SK-N-SH treated with all-trans-retinoic acid at 6 μM for 48 hours (cell line): ENCODE data around the gene HNF4A.

Experiments used
- ATAC-seq: fragments of 200-7000 bp; cut with Tn5 transposase; 3 replicates; pipeline ENCODE4 v1.9.1; 2020; ENCODE audit warnings: mild to moderate bottlenecking, moderate library complexity
- ARNTL ChIP-seq: fragments of 450-650 bp; formaldehyde crosslinking; IDR thresholded peaks from 2 replicates; pipeline ENCODE4 v1.5.0; 2020; ENCODE audit warnings: low read depth, mild to moderate bottlenecking, moderate library complexity, borderline replicate concordance
- BACH2 ChIP-seq: fragments of 250-450 bp; sonication (Bioruptor Pico); IDR thresholded peaks from 2 replicates; pipeline ENCODE4 v1.9.0; 2021; ENCODE audit warnings: mild to moderate bottlenecking, borderline replicate concordance
- CSDC2 ChIP-seq: fragments of 250-450 bp; sonication (Bioruptor Pico); IDR thresholded peaks from 2 replicates; pipeline ENCODE4 v1.5.0; 2020; ENCODE audit warnings: mild to moderate bottlenecking, moderate library complexity
- ESRRG ChIP-seq: fragments of 250-450 bp; sonication (Bioruptor Pico); IDR thresholded peaks from 2 replicates; pipeline ENCODE4 v1.6.1; 2021; ENCODE audit warnings: mild to moderate bottlenecking
- ISL1 ChIP-seq: fragments of 250-450 bp; sonication (Bioruptor Pico); IDR thresholded peaks from 2 replicates; pipeline ENCODE4 v2.1.2; 2022; ENCODE audit warnings: mild to moderate bottlenecking, moderate library complexity
- OSR1 ChIP-seq: fragments of 250-450 bp; sonication (Bioruptor Pico); IDR thresholded peaks from 2 replicates; pipeline ENCODE4 v1.8.0; 2022; ENCODE audit warnings: moderate library complexity, mild to moderate bottlenecking, inconsistent platforms
- PPARA ChIP-seq: fragments of 250-450 bp; sonication (Bioruptor Pico); IDR thresholded peaks from 2 replicates; pipeline ENCODE4 v1.5.0; 2020; ENCODE audit warnings: mild to moderate bottlenecking, borderline replicate concordance
- RARB ChIP-seq: fragments of 250-450 bp; sonication (Bioruptor Pico); IDR thresholded peaks from 2 replicates; pipeline ENCODE4 v1.8.0; 2021; ENCODE audit warnings: mild to moderate bottlenecking, moderate library complexity
- TCF4 ChIP-seq: fragments of 250-450 bp; sonication (Bioruptor Pico); IDR thresholded peaks from 2 replicates; pipeline ENCODE4 v1.8.0; 2021; ENCODE audit warnings: mild to moderate bottlenecking, moderate library complexity, borderline replicate concordance
- TOX ChIP-seq: fragments of 250-450 bp; sonication (Bioruptor Pico); IDR thresholded peaks from 2 replicates; pipeline ENCODE4 v1.8.0; 2021; ENCODE audit warnings: mild to moderate bottlenecking, moderate library complexity, borderline replicate concordance
- ZC3H10 ChIP-seq: fragments of 250-450 bp; sonication (Bioruptor Pico); IDR thresholded peaks from 2 replicates; pipeline ENCODE4 v1.5.1; 2021; ENCODE audit warnings: mild to moderate bottlenecking, moderate library complexity
- ZFP3 ChIP-seq: fragments of 250-450 bp; sonication (Bioruptor Pico); IDR thresholded peaks from 2 replicates; pipeline ENCODE4 v1.5.0; 2020; ENCODE audit warnings: mild to moderate bottlenecking, moderate library complexity
- ZFP30 ChIP-seq: fragments of 450-650 bp; formaldehyde crosslinking; IDR thresholded peaks from 2 replicates; pipeline ENCODE4 v1.5.0; 2022; ENCODE audit warnings: mild to moderate bottlenecking, moderate library complexity
- ZNF70 ChIP-seq: fragments of 450-650 bp; formaldehyde crosslinking; IDR thresholded peaks from 2 replicates; pipeline ENCODE4 v1.5.0; 2020; ENCODE audit warnings: mild to moderate bottlenecking, moderate library complexity
- TF ChIP-seq, protein P1 (sequence below): fragments of 250-450 bp; sonication (Bioruptor Pico); IDR thresholded peaks from 2 replicates; pipeline ENCODE4 v1.5.0; 2020; ENCODE audit warnings: mild to moderate bottlenecking, moderate library complexity
- TF ChIP-seq, protein P2 (sequence below): fragments of 250-450 bp; sonication (Bioruptor Pico); IDR thresholded peaks from 2 replicates; pipeline ENCODE4 v1.5.1; 2021; ENCODE audit warnings: mild to moderate bottlenecking, moderate library complexity
- TF ChIP-seq, protein P3 (sequence below): fragments of 250-450 bp; sonication (Bioruptor Pico); IDR thresholded peaks from 2 replicates; pipeline ENCODE4 v1.8.0; 2021; ENCODE audit warnings: low read depth, mild to moderate bottlenecking, moderate library complexity, borderline replicate concordance
- TF ChIP-seq, protein P4 (sequence below): fragments of 250-450 bp; sonication (Bioruptor Pico); IDR thresholded peaks from 2 replicates; pipeline ENCODE4 v1.5.1; 2020; ENCODE audit warnings: low read depth, mild to moderate bottlenecking, moderate library complexity

HNF4A gene

DNA sequence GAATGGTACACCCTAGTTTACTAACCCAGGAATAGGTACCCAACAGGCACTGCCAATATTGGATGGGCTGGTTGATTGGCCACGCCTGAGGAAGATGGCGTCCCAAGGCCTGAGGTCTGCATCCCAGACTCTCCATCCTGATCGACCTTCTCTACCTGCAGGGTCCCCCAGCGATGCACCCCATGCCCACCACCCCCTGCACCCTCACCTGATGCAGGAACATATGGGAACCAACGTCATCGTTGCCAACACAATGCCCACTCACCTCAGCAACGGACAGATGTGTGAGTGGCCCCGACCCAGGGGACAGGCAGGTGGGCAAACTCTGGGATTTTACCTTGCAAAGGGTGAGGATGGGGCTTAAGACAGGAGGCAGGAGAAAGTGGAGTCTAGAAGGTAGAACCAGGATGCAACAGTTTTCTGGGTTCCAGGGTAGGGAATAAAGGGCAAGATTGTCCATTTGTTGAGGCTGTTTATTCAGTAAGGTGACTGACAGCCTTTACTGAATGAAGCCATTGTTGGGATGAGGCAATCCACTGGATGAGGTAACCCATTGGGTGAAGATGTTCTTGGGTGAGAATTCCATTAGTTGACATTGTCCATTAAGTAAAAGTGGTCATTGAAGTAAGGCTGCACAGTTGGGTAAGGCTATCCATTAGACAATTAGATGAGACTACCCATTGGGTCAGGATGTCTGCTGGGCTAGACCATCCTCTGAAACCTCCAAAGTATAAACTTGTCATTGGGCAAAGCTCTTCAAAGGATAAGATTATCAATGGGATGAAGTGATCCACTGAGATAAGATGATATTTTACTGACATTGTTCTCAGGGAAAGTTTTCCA, 72.9 kb downstream of the HNF4A start:
- TF ChIP-seq ESRRG (CRISPR knock-in tag), result no peak
- no peak for TF ChIP-seq OSR1
- no peak for TF ChIP-seq PPARA (CRISPR knock-in tag)
- no peak for TF ChIP-seq TOX (CRISPR knock-in tag)
- TF ChIP-seq ZFP3 (CRISPR knock-in tag), result no peak
- TF ChIP-seq, protein P1, sequence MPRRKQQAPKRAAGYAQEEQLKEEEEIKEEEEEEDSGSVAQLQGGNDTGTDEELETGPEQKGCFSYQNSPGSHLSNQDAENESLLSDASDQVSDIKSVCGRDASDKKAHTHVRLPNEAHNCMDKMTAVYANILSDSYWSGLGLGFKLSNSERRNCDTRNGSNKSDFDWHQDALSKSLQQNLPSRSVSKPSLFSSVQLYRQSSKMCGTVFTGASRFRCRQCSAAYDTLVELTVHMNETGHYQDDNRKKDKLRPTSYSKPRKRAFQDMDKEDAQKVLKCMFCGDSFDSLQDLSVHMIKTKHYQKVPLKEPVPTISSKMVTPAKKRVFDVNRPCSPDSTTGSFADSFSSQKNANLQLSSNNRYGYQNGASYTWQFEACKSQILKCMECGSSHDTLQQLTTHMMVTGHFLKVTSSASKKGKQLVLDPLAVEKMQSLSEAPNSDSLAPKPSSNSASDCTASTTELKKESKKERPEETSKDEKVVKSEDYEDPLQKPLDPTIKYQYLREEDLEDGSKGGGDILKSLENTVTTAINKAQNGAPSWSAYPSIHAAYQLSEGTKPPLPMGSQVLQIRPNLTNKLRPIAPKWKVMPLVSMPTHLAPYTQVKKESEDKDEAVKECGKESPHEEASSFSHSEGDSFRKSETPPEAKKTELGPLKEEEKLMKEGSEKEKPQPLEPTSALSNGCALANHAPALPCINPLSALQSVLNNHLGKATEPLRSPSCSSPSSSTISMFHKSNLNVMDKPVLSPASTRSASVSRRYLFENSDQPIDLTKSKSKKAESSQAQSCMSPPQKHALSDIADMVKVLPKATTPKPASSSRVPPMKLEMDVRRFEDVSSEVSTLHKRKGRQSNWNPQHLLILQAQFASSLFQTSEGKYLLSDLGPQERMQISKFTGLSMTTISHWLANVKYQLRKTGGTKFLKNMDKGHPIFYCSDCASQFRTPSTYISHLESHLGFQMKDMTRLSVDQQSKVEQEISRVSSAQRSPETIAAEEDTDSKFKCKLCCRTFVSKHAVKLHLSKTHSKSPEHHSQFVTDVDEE (CRISPR knock-in tag), result no peak
- no peak for TF ChIP-seq ZFP30 (CRISPR knock-in tag)
- TF ChIP-seq ZC3H10 (CRISPR knock-in tag), result no peak
- TF ChIP-seq, protein P2, sequence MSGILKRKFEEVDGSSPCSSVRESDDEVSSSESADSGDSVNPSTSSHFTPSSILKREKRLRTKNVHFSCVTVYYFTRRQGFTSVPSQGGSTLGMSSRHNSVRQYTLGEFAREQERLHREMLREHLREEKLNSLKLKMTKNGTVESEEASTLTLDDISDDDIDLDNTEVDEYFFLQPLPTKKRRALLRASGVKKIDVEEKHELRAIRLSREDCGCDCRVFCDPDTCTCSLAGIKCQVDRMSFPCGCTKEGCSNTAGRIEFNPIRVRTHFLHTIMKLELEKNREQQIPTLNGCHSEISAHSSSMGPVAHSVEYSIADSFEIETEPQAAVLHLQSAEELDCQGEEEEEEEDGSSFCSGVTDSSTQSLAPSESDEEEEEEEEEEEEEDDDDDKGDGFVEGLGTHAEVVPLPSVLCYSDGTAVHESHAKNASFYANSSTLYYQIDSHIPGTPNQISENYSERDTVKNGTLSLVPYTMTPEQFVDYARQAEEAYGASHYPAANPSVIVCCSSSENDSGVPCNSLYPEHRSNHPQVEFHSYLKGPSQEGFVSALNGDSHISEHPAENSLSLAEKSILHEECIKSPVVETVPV (CRISPR knock-in tag), result no peak
- TF ChIP-seq TCF4 (CRISPR knock-in tag), result no peak
- no peak for ATAC-seq

DNA sequence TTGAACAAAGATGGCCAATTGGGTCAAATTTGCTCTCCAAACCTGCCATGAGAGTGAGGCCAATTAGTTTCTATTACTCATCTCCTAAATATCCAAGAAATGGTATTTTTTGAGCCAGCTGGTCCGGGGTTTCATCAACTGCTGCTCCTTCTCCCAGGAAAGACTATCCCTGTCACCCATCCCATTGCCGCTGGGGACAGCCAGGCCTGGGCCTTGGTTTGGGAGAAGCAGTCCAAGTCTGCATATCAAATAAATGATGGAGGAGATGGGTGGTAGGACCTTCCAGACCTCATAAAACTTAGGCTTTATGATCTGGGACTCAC, 73.5 kb downstream of the HNF4A start:
- ATAC-seq, result no peak
- TF ChIP-seq ISL1 (CRISPR knock-in tag), result no peak
- no peak for TF ChIP-seq BACH2 (CRISPR knock-in tag)
- TF ChIP-seq, protein P1 (CRISPR knock-in tag), result no peak
- TF ChIP-seq ZNF70 (CRISPR knock-in tag), result no peak
- no peak for TF ChIP-seq ZC3H10 (CRISPR knock-in tag)
- TF ChIP-seq CSDC2 (CRISPR knock-in tag), result no peak
- TF ChIP-seq, protein P3, sequence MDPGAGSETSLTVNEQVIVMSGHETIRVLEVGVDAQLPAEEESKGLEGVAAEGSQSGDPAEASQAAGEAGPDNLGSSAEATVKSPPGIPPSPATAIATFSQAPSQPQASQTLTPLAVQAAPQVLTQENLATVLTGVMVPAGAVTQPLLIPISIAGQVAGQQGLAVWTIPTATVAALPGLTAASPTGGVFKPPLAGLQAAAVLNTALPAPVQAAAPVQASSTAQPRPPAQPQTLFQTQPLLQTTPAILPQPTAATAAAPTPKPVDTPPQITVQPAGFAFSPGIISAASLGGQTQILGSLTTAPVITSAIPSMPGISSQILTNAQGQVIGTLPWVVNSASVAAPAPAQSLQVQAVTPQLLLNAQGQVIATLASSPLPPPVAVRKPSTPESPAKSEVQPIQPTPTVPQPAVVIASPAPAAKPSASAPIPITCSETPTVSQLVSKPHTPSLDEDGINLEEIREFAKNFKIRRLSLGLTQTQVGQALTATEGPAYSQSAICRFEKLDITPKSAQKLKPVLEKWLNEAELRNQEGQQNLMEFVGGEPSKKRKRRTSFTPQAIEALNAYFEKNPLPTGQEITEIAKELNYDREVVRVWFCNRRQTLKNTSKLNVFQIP (CRISPR knock-in tag), result no peak
- TF ChIP-seq RARB (CRISPR knock-in tag), result no peak
- no peak for TF ChIP-seq ZFP30 (CRISPR knock-in tag)
- TF ChIP-seq OSR1, result no peak
- TF ChIP-seq ZFP3 (CRISPR knock-in tag), result no peak
- no peak for TF ChIP-seq PPARA (CRISPR knock-in tag)
- TF ChIP-seq, protein P4, sequence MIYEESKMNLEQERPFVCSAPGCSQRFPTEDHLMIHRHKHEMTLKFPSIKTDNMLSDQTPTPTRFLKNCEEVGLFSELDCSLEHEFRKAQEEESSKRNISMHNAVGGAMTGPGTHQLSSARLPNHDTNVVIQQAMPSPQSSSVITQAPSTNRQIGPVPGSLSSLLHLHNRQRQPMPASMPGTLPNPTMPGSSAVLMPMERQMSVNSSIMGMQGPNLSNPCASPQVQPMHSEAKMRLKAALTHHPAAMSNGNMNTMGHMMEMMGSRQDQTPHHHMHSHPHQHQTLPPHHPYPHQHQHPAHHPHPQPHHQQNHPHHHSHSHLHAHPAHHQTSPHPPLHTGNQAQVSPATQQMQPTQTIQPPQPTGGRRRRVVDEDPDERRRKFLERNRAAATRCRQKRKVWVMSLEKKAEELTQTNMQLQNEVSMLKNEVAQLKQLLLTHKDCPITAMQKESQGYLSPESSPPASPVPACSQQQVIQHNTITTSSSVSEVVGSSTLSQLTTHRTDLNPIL (CRISPR knock-in tag), result no peak
- TF ChIP-seq ARNTL (CRISPR knock-in tag), result no peak
- no peak for TF ChIP-seq TCF4 (CRISPR knock-in tag)
